Esophagus squamous epithelium (tissue), 5 donors: ENCODE data around the gene ADM. TPM values are rescaled to one million over a fixed set of nuclear protein-coding genes. Genes with fewer than 3 reads are reported as not detected.
"Not testable (repeated sequence)": the region's sequence is repeated elsewhere in the genome, so short reads cannot be mapped to it uniquely, and the experiment has no call there.

Experiments used
- DNase-seq: peaks from one replicate; lab custom pipeline; 2025; lab: John Stamatoyannopoulos, UW
- H3K27ac ChIP-seq, 4 donors: fragments of 200-600 bp; sonication (generic); one replicate each; pipeline ENCODE4 v1.5.1; 2016 to 2019; ENCODE audit warnings: mild to moderate bottlenecking in 1 of 4
- H3K27me3 ChIP-seq, 4 donors: fragments of 200-600 bp; sonication (generic); 1 replicate in 3 of 4; 2 replicates in 1 of 4; pipeline versions ENCODE4 v1.5.1 to v1.6.0; 2017 to 2021; ENCODE audit warnings: antibody characterized with exemption in 1 of 4
- H3K36me3 ChIP-seq, 3 donors: fragments of 200-600 bp; sonication (generic); one replicate each; pipeline ENCODE4 v1.5.1; 2016 to 2019
- H3K4me1 ChIP-seq, 3 donors: fragments of 200-600 bp; sonication (generic); one replicate each; pipeline ENCODE4 v1.5.1; 2017 to 2019
- H3K4me3 ChIP-seq, 4 donors: fragments of 200-600 bp; sonication (generic); 1 replicate in 3 of 4; 2 replicates in 1 of 4; pipeline ENCODE4 v1.5.1; 2016 to 2019; ENCODE audit warnings: mild to moderate bottlenecking in 2 of 4, moderate library complexity in 1 of 4
- H3K9me3 ChIP-seq, 3 donors: fragments of 200-600 bp; sonication (generic); one replicate each; pipeline ENCODE4 v1.5.1; 2016 to 2019
- CTCF ChIP-seq, 6 experiments: fragments of 450-650 bp in 4 of 6; fragments of 200-600 bp in 2 of 6; sonication (generic) in 2 of 6; IDR thresholded peaks; one replicate each; pipeline ENCODE4 v1.5.1; 2016 to 2019; ENCODE audit warnings: antibody characterized with exemption in 6 of 6, mild to moderate bottlenecking in 4 of 6, moderate library complexity in 4 of 6
- POLR2A ChIP-seq, 4 donors: fragments of 450-650 bp; IDR thresholded peaks; one replicate each; pipeline ENCODE4 v1.6.1; 2017; ENCODE audit warnings: antibody characterized with exemption in 4 of 4, mild to moderate bottlenecking in 4 of 4, moderate library complexity in 3 of 4
- WGBS, 2 donors: methylation state at CpG; one replicate each; pipeline ENCODE4 v1.1.5; 2018; 5-methylcytosine and 5-hydroxymethylcytosine counted together
- intact Hi-C: fragments of 100-400 bp; cut with DNase I; formaldehyde crosslinking; loops from one replicate; pipeline ENCODE4 v1.15.0; 2022
- total RNA-seq, 4 donors: library from RNA; depleted of rRNA; stranded (reverse); fragments of >200 nt; gene quantifications; one replicate each; pipeline ENCODE4 v1.1.0, GENCODE V29; 2016
- donor health status: DM: yes; HTN: yes; CAD: no.

Gene ADM
- total RNA-seq, 4 donors from 2014 or later = 14.3 to 69.6 (median 57.7) TPM

- intact Hi-C loops = no loop called here
These were observed 40.9 kb upstream of the ADM start for GRCh38 chr11:10263929-10264328.

GRCh38 chr11:10264716-10265115, 40.2 kb upstream of the ADM start:
- H3K27ac ChIP-seq, H3K27me3 ChIP-seq, H3K4me1 ChIP-seq, DNase-seq, H3K36me3 ChIP-seq, H3K9me3 ChIP-seq, H3K4me3 ChIP-seq, intact Hi-C loops: not testable (repeated sequence)
- 90 to 100% methylated on average over 3 of the region's 3 CpGs for WGBS, 2 donors

More at GRCh38 chr11:10263929-10264328, 40.9 kb upstream of the ADM start:
- no peak overlapping the region for H3K4me3 ChIP-seq
- no peaks in the 10 kb centered on the region for H3K9me3 ChIP-seq
- no peak for DNase-seq
- TF ChIP-seq POLR2A (IDR thresholded peaks at IDR 0.05) (no peak), CTCF (IDR thresholded peaks at IDR 0.05) (no peak)
- no peaks in the 10 kb centered on the region for H3K36me3 ChIP-seq
- H3K4me1 ChIP-seq = no peaks in the 10 kb centered on the region
- H3K27ac ChIP-seq = no peak overlapping the region
- H3K27me3 ChIP-seq = no peaks in the 10 kb centered on the region

- TF ChIP-seq CTCF (IDR thresholded peaks at IDR 0.05) = no peak
- TF ChIP-seq POLR2A (IDR thresholded peaks at IDR 0.05) = no peak
- Histone ChIP-seq H3K9me3 (no peaks in the 10 kb centered on the region), H3K27ac (no peak overlapping the region), H3K4me1 (no peaks in the 10 kb centered on the region), H3K4me3 (no peak overlapping the region), H3K36me3 (no peaks in the 10 kb centered on the region), H3K27me3 (no peaks in the 10 kb centered on the region)
- intact Hi-C loops = no loop called here
- no peak for DNase-seq
- whole genome bisulfite sequencing, 2 donors = 59 to 87% methylated on average over 3 of the region's 3 CpGs
These were observed 38.9 kb upstream of the ADM start for GRCh38 chr11:10265936-10266335.

- Histone ChIP-seq H3K4me1 (no peaks in the 10 kb centered on the region), H3K9me3 (no peaks in the 10 kb centered on the region), H3K27me3 (no peaks in the 10 kb centered on the region), H3K4me3 (no peak overlapping the region), H3K36me3 (no peaks in the 10 kb centered on the region), H3K27ac (no peak overlapping the region)
- WGBS, 2 donors = 84 to 88% methylated on average over 3 of the region's 3 CpGs
- TF ChIP-seq CTCF (IDR thresholded peaks at IDR 0.05) (no peak), POLR2A (IDR thresholded peaks at IDR 0.05) (no peak)
- no peak for DNase-seq
- intact Hi-C loops = no loop called here
These were observed 37.1 kb upstream of the ADM start for GRCh38 chr11:10267821-10268220.

GRCh38 chr11:10268746-10269488, 36.0 kb upstream of the ADM start:
- TF ChIP-seq CTCF (IDR thresholded peaks at IDR 0.05) (no peak), POLR2A (IDR thresholded peaks at IDR 0.05) (no peak)
- no peaks in the 10 kb centered on the region for H3K27me3 ChIP-seq
- intact Hi-C loops = no loop called here
- no peaks in the 10 kb centered on the region for H3K9me3 ChIP-seq
- peaks cover 0 to 7% (median 5%) of the 10 kb centered on the region in 3 donors for H3K4me1 ChIP-seq
- H3K36me3 ChIP-seq = no peaks in the 10 kb centered on the region
- no peak overlapping the region for H3K4me3 ChIP-seq
- whole genome bisulfite sequencing, 2 donors = 50 to 55% methylated on average over 5 of the region's 5 CpGs
- DNase-seq = no peak
- H3K27ac ChIP-seq = no peak overlapping the region
